Embryonic facial prominence (tissue), 1 donor: Measurements from ENCODE around the gene SMC1B.
"Not testable (repeated sequence)": the region's sequence is repeated elsewhere in the genome, so short reads cannot be mapped to it uniquely, and the experiment has no call there.

Experiments
- DNase-seq: peaks from one replicate; pipeline ENCODE4 v3.0.0-alpha.2; 2016; ENCODE audit errors: extremely low spot score

SMC1B gene, protein sequence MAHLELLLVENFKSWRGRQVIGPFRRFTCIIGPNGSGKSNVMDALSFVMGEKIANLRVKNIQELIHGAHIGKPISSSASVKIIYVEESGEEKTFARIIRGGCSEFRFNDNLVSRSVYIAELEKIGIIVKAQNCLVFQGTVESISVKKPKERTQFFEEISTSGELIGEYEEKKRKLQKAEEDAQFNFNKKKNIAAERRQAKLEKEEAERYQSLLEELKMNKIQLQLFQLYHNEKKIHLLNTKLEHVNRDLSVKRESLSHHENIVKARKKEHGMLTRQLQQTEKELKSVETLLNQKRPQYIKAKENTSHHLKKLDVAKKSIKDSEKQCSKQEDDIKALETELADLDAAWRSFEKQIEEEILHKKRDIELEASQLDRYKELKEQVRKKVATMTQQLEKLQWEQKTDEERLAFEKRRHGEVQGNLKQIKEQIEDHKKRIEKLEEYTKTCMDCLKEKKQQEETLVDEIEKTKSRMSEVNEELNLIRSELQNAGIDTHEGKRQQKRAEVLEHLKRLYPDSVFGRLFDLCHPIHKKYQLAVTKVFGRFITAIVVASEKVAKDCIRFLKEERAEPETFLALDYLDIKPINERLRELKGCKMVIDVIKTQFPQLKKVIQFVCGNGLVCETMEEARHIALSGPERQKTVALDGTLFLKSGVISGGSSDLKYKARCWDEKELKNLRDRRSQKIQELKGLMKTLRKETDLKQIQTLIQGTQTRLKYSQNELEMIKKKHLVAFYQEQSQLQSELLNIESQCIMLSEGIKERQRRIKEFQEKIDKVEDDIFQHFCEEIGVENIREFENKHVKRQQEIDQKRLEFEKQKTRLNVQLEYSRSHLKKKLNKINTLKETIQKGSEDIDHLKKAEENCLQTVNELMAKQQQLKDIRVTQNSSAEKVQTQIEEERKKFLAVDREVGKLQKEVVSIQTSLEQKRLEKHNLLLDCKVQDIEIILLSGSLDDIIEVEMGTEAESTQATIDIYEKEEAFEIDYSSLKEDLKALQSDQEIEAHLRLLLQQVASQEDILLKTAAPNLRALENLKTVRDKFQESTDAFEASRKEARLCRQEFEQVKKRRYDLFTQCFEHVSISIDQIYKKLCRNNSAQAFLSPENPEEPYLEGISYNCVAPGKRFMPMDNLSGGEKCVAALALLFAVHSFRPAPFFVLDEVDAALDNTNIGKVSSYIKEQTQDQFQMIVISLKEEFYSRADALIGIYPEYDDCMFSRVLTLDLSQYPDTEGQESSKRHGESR

DNA sequence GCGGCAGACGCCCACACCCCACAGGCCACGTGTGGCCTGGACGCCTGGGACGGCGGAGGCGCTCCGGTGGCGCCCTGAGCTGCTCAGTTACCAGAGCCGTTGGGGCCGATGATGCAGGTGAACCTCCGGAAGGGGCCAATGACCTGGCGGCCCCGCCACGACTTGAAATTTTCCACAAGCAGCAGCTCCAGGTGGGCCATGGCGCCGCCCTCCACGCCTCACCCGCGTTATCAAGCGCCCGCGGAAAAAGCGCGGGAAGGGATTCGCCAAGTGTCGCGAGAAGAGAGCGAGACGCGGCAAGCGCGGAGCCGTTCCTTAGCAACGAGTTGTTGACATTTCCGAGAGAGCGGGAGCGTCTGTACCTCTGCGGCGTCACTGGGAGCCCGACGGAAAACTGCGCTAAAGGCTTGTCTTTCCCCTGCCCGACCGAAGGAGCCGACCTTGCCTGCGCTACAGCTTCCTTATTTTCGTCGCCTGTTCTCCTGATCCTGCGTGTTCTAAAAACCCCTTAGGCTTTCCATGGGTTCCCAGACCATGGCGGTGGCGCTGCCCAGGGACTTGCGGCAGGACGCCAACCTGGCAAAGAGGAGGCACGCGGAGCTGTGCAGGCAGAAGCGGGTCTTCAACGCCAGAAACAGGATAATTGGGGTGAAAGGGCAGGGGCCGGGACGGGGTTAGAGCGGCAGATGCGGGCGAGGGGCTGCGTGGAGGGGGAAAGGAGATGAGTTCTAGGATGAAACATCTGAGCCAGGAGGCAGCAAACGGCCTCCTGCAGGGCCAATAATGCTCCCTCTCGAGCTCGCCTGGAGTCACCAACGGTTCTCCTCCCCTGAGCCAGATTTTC, at the start of gene SMC1B, which contains the start of gene RIBC2:
TSS of gene SMC1B (minus strand) at position 232 of the 844 bp plus-strand sequence. CDS start at position 200, 32 bp downstream.
TSS of gene RIBC2 (plus strand) at position 326 of the 844 bp plus-strand sequence. CDS start at position 520, 194 bp downstream.
- DNase-seq, result peak; percentile 83

DNA sequence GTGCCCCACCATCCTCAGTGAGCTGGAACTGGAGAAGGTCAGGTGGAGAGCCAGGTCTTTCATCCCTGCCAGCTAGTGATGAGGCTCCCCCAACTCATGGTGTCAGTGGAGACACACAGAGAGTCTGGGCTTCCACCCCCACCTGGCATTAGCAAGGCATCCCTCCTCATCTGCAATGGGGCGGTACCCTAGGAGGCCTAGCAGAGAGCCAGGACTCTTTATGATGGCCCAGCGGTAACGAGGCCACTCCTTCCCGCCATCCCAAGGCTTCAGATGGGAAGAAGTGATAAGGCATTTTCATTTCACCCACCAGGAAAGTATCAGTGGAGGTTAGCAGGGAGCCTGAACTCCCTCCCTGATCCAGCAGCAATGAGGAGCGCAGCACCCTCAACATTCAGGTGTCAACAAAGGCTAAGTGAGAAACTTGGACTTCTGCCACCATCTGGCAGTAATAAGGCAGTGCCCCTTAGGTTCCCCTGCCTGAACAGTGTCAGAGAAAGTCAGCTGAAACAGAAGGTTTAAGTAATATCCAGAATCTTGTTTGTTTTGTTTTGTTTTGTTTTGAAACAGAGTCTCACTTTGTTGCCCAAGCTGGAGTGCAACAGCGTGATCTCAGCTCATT, 48.7 kb upstream of the SMC1B start:
- no peak for DNase-seq

DNA sequence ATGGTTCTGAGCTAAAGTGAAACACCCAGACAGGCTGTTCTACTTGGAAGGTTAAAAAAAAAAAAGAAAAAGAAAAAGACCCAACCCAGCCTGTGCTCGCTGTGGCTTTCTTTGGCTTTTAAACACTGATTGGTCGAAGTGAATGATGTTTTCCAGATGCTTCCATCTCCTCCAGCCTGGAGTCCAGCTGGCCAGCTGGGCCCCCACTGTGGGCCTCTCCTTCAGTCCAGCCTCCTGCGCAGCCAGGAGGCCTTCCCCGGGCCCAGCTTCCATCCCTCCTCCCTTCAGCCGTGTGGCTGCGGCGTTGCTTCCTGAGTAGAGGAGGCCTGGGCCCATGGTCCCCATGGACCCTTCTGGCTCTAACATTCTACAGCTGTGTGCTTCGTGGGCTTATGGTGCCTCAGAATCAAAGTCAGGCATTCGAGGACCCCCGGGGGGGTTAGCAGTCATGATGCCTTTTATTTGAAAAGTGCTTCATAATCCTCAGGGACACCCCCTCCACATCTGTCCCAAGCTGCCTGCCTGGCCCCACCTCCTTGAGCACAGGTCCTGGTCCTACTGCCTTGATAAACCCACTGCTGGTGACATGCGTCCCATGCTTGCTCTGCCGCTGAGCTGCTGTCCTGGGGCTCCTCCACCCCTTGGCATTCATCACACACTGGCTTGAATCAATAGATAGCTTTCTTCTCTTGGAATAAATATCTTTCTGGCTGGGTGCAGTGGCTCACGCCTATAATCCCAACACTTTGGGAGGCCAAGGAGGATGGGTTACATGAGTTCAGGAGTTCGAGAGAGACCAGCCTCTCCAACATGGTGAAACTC, 47.1 kb upstream of the SMC1B start:
- peak; percentile 66 for DNase-seq

DNA sequence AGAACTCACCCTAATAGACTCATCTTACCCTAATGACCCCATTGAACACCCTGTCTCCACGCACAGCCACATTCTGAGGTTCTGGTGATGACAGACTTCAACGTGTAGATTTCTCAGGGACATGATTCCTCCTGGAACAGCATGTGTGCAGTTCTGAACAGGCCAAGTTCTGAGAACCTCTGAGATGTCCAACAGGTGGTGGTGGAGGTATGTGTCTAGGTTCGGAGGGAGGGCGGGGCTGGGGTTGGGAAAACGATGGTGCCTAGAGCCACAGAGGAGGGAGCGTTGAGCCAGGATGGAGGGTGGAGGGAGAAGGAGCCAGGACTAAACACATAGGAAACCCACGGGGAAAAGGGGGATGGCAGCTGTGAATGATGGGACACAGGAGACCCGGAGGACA, 45.8 kb upstream of the SMC1B start:
- DNase-seq, result no peak

DNA sequence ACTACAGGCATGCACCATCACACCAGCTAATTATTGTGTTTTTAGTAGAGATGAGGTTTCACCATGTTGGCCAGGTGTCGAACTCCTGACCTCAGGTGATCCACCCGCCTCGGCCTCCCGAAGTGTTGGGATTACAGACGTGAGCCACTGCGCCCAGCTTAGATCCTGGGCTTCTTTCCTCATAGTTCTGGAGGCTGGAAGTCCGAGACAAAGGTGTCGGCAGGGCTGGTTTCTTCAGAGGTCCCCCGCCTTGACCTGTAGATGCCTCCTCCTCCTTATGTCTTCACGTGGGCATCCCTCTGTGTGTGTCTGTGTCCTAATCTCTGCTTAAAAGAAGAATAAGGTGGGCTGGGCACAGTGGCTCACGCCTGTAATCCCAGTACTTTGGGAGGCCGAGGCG, 45.1 kb upstream of the SMC1B start:
- no peak for DNase-seq

DNA sequence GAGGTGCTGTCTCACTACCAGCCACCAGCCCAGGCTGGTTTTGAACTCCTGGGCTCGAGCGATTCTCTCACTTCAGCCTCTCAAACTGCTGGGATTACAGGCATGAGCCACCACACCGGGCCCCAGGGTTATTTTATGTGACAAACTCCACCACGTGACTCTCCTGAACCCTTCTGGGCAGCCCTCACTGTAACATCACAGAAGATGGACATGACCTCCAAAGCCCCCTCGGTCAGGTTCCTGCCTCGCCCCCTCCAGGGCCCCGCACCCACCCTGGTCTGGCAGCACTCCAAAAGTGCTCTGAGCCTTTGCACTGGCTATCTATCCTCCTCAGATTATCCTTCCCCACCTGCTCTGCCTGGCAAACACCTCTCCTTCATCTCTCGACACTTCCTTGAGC, 43.4 kb upstream of the SMC1B start:
- no peak for DNase-seq

DNA sequence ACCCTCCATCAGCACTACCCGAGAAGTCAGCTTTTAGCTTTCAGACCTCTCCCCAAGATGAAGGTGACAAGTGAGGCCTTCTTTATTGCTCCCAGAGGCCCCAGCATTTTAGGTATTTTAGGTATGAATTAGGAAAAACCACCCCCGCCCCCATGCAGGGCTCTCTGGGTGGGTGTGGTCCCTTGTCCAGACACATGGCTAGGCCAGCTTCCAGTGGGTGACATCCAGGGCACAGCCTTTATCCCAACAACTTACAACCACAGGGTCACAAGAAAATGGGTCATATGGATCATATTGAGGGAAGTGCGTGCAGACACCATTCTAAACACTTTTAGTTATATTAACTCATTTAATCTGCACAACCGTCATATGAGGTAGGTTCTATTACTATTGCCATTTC, 42.2 kb upstream of the SMC1B start:
- no peak for DNase-seq

DNA sequence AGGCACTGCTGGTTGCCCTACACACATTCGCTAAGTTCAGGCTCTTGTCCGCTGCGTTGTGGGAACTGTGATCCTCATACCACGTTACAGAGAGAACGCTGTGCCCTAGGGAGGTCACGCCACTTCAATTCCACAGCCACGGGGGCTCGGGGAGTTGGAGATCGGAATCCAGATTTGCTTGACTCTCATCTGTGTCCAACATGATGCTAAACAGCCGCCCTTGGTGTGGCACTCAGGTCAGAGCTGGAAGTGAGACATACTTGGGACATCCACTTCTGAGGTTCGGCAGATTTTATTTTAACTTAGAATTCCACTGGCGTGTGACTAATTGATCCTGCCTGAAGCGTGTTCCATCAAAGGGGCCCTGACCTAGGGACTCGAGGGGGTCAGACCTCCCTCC, 41.8 kb upstream of the SMC1B start:
- no peak for DNase-seq

DNA sequence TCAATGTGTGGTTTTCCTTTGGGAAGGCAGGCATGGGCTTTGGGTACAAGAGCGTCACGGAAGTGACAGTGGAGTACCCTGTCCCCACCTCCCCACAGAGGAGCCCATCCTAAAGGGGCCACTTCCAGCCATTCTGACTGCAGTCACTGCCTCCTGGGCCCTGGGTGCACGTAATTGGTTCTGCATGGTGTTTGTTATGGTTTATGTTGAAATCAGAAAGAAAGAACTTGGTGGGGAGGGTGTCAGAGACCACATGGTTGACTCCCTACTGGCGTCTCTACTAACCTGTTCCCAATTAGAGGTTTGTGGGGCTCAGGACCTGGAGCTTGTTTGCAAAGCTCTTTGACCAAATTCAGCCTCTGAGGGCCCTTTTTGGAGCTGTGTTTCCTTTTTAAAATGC, 40.9 kb upstream of the SMC1B start:
- no peak for DNase-seq

DNA sequence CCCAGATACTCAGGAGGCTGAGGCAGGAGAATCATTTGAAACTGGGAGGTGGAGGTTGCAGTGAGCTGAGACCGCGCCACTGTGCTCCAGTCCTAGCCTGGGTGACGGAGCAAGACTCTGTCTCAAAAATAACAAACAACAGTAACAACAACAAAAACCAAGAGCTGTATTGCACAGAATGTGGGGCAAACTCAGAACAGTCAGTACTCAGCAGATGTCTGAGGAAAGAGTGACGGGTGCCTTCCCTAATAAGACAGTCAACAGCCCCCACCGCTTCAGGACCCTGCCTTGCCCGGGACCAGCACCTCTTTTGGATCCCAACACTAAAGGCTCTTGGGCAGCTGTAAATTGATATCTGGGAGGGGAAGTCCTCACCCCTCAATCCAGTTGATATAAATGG, 40.4 kb upstream of the SMC1B start:
- no peak for DNase-seq

DNA sequence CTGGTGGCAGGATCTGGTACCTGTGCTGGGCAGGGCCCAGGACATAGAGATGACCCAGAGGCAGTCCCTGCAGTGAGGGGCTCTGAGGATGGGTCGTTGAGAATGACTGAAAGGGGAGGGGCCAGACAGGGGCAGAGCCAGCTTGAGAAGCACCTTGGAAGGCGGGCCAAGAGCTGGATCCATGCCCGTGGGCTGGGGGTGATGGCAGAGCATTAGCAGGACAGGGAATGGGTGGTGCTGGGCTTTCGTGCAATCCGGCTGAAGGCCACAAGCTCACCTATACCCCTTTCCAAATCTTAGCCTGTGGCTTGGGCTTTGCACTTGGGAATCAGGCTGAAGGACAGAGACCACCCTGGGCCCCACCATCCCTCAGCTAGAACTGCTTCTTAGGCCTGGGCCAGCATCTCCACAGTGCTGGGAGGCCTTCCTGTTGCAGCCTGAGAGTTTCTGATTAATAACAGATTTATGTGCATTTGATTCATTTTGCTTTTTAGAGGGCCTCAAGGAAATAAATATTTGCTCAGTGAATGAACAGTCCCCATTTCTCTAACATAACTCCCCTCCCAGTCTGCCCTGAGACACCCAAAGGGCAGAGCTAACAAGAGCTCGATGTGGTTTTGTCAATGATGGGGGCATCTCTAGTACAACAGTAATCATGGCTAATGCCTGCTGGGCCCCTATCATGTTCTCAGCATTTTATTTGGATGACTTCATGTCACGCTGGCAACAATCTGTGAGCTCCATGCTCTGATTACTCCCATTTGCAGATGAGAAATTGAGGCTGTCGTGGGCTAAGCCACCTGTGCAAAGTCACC, 39.4 kb upstream of the SMC1B start:
- no peak for DNase-seq

DNA sequence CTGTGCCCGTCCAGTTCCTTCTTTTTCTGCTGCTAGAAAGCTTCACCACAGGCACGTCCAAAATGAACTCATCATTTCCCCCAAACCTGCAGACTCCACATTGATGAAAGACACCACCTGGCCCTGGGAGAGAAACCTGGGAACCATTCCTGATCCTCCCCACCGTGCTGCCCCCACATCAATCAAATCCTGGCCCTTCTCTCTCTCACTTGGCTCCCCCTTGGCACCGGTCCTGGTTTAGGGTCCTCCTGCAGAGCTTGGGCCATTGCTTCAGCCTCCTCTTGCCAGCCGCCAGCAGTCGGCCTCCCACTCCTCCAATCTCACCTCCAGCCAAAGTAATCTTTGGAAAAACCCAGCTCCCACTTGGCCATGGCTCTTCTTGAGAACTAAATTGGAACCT, 38.6 kb upstream of the SMC1B start:
- no peak for DNase-seq

DNA sequence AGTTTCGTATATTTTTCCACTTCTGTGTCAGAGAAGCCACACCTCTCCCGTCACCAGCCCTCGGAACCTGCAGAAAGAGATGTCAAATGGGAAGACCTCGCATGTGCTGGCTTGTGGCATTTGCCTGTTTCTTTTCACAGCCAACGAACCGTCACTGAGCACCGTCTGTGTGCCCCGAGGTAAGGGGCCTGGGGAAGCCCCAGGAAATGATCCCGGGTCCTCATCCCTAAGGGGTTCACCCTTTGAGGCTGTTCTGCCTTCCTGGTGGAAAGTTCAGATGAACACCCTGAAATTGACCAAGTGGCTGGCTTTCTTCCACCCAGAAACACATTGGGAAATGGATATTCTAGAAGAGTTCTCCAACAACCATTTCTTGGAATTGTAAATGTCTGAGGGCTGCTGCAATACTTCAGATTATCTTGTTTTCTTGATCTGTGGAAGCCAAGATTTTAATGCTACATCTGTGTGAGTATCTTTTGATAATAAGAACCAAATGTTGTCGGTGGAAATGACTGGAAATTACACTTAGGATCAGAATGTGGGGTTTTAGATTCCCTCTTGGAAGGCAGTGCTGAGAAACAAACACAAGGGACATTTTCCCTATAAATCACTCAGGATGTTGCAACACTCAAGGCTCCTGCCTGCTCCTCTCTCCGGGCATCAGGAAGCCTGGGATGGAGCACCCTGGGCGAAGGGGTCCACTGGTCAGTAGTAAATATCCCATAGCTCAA, 37.7 kb upstream of the SMC1B start:
- DNase-seq, result peak; percentile 79

DNA sequence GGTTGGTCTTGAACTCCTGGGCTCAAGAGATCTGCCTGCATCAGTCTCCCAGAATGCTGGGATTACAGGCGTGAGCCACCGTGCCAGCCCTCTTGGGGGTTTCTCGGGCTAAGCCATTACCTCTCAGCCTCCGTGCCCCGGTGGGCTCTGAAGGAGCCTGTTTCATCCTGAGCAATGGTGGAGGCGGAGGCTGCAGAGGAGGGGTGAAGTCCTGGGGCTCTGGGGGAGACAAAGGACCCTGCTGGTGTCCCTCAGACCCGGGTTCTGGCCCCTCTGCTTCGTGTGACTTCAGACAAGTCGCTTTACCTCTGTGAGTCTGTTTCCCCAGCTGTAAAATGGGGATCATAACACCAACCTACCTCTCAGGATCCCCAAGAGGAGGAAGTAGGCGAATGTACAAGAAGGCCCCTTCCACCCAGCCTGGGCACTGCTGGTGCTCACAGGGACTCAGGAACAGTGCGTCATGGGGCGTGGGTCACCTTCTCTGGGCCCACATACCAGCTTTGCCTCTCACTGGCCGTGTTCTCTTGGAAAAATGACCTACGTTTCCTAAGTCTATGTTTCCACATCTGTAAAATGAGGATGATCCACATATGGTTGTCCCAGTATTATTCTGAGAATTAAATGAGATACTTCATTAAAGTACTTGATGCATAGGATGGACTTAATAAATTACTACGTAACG, 36.8 kb upstream of the SMC1B start:
- no peak for DNase-seq

DNA sequence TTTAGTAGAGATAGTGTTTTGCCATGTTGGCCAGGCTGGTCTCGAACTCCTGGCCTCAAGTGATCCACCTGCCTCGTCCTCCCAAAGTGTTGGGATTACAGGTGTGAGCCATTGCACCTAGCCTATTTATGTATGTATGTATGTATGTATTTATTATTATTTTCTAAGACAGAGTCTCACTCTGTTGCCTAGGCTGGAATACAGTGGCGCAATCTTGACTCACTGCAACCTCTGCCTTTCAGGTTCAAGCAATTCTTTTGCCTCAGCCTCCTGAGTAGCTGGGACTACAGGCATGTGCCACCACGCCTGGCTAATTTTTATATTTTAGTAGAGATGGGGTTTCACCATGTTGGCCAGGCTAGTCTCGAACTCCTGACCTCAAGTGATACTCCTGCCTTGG, 36.0 kb upstream of the SMC1B start:
- DNase-seq, result not testable (repeated sequence)

DNA sequence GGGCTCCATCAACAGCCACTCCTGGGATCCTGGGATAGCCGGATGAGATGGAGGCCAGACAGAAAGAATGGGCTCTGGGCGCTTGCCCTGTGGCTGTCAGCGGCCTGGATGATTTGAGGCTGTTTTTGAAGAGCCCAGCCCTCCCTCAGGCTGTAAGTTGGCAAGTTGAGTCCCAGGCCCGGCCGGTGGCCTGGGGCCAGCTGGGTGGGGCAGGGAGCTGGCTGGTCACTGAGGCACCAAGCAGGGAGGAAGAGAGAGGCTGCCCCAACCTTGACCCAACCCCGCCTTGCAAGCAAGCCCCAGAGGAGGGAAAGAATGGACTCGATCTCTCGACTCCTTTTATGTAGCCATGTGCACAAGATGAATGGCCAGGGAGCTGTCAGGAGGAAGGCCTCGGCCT, 35.0 kb upstream of the SMC1B start:
- no peak for DNase-seq

DNA sequence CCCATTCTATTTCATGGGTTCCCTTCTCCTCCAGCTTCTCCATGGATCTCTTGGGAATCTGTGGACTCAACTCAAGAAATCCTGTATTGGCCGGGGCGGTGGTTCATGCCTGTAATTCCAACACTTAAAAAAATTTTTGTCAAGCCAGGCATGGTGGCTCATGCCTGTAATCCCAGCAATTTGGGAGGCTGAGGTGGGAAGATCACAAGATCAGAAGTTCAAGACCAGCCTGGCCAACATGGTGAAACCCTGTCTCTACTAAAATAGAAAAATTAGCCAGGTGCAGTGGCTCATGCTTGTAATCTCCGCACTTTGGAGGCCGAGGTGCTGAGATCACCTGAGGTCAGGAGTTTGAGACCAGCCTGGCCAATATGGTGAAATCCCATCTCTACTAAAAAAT, 34.2 kb upstream of the SMC1B start:
- DNase-seq, result not testable (repeated sequence)

DNA sequence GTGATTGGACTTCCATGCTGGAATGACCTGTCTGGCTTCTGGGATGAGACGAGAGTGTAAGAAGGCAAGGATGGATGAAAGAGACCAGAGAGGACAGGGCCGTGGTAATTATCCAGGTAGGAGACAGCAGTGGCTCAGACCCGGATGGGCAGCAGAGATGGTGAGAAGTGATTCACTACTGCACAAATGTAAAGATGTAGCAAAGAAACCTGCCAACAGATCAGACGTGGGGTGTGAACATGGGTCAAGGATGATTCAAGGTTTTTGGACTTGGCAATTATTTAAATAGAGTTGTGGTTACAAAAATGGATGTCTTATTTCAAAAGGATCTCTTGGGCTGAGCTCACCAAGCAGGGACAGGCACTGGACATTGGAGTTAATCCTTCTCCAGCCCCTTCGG, 32.8 kb upstream of the SMC1B start:
- no peak for DNase-seq
